ENCODE data around the gene TAAR6.

Gene TAAR6, protein sequence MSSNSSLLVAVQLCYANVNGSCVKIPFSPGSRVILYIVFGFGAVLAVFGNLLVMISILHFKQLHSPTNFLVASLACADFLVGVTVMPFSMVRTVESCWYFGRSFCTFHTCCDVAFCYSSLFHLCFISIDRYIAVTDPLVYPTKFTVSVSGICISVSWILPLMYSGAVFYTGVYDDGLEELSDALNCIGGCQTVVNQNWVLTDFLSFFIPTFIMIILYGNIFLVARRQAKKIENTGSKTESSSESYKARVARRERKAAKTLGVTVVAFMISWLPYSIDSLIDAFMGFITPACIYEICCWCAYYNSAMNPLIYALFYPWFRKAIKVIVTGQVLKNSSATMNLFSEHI

DNA sequence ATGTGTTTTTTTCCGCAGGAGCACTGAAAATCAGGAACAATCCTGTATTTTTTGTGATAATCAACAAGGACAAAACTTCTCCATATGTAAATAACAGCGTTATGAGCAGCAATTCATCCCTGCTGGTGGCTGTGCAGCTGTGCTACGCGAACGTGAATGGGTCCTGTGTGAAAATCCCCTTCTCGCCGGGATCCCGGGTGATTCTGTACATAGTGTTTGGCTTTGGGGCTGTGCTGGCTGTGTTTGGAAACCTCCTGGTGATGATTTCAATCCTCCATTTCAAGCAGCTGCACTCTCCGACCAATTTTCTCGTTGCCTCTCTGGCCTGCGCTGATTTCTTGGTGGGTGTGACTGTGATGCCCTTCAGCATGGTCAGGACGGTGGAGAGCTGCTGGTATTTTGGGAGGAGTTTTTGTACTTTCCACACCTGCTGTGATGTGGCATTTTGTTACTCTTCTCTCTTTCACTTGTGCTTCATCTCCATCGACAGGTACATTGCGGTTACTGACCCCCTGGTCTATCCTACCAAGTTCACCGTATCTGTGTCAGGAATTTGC is at the start of gene TAAR6:
TAAR6 (plus strand) TSS at position 102 of the 557 bp plus-strand sequence; CDS start at position 102, 0 bp downstream.
- TF ChIP-seq, protein P1, sequence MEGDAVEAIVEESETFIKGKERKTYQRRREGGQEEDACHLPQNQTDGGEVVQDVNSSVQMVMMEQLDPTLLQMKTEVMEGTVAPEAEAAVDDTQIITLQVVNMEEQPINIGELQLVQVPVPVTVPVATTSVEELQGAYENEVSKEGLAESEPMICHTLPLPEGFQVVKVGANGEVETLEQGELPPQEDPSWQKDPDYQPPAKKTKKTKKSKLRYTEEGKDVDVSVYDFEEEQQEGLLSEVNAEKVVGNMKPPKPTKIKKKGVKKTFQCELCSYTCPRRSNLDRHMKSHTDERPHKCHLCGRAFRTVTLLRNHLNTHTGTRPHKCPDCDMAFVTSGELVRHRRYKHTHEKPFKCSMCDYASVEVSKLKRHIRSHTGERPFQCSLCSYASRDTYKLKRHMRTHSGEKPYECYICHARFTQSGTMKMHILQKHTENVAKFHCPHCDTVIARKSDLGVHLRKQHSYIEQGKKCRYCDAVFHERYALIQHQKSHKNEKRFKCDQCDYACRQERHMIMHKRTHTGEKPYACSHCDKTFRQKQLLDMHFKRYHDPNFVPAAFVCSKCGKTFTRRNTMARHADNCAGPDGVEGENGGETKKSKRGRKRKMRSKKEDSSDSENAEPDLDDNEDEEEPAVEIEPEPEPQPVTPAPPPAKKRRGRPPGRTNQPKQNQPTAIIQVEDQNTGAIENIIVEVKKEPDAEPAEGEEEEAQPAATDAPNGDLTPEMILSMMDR (IDR thresholded peaks at IDR 0.05; ENCODE audit: insufficient read depth, low read length, poor library complexity, severe bottlenecking) = no peak
- Histone ChIP-seq H3K27me3 (replicated peaks; ENCODE audit: control insufficient read depth, insufficient read depth, low read length) (no peaks in the 10 kb centered on the region; the same call in 1 of the 2 replicates), H3K4me3 (replicated peaks; ENCODE audit: low read depth, low read length) (no peak within 1 kb of the TSS), H3K36me3 (ENCODE audit: control insufficient read depth, insufficient read depth, low read length) (no peaks in the 10 kb centered on the region)
- no peak for DNase-seq (ENCODE audit: extremely low read depth, insufficient read length)

DNA sequence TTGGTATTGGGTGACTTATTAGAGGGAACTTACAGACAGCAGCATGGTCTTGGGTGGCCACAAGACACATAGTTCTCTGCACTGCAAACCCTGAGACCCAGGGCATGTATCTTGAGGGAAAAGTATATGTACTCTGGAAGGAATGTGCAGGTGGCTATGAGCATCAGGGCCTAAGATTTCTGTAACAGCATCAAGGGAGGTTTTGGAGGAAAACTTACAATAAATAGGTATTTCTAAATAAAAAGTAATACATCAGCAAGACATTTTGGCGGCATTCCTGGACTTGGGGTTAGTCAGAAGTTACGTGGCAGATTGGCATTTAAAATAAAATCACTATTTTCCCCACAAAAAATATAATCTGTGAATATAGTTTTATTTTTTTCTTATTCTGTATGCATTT is 49.2 kb upstream of the TAAR6 start:
- TF ChIP-seq, protein P1 (IDR thresholded peaks at IDR 0.05; ENCODE audit: insufficient read depth, low read length, poor library complexity, severe bottlenecking) = no peak
- DNase-seq (ENCODE audit: extremely low read depth, insufficient read length) = no peak
- H3K27me3 ChIP-seq (replicated peaks; ENCODE audit: control insufficient read depth, insufficient read depth, low read length) = no peaks in the 10 kb centered on the region

DNA sequence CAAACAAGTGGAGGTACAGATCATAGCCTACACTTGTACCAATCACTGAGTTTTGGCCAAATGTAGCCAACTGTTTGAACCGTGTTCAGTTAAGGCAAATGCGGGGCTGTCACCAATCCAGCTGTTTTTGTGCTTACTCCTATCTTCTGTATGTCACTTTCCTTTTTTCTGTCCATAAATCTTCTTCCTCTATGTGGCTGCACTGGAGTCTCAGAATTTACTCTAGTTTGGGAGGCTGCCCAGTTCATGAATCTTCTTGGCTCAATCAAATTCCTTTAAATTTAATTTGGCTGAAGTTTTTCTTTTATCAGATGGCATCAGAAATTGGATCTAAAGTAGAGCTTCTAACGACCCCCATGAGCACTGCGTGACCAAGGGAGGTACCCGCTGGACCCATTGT is 45.5 kb upstream of the TAAR6 start:
- TF ChIP-seq, protein P1 (IDR thresholded peaks at IDR 0.05; ENCODE audit: insufficient read depth, low read length, poor library complexity, severe bottlenecking) = no peak
- Histone ChIP-seq H3K4me3 (replicated peaks; ENCODE audit: low read depth, low read length) (no peak overlapping the region), H3K27me3 (replicated peaks; ENCODE audit: control insufficient read depth, insufficient read depth, low read length) (no peaks in the 10 kb centered on the region), H3K36me3 (ENCODE audit: control insufficient read depth, insufficient read depth, low read length) (no peaks in the 10 kb centered on the region)
- DNase-seq (ENCODE audit: extremely low read depth, insufficient read length) = no peak

More for the DNA sequence above, 49.2 kb upstream of the TAAR6 start:
- Histone ChIP-seq H3K4me3 (replicated peaks; ENCODE audit: low read depth, low read length) (no peak overlapping the region), H3K36me3 (ENCODE audit: control insufficient read depth, insufficient read depth, low read length) (no peaks in the 10 kb centered on the region)

DNA sequence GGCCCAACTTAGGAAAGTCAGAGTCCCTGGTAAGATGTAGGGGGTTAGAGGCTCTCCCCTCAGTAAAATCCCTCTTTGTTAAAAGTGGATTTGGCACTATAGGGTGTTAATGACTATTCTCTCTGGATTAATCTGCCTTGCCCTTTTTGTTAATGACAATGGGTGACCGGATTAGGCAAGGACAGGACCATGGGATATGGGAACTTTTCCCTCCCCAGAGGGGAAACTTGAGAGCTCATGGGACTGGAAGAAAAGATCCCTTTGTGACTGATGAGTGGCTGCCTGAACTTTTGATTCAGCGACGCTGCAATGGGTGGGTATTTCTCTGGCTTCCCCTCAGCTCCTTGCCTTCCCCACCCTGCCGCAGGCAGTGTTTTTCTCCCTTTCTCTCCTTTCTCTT is 44.3 kb upstream of the TAAR6 start:
- Histone ChIP-seq H3K36me3 (ENCODE audit: control insufficient read depth, insufficient read depth, low read length) (no peaks in the 10 kb centered on the region), H3K4me3 (replicated peaks; ENCODE audit: low read depth, low read length) (no peak overlapping the region), H3K27me3 (replicated peaks; ENCODE audit: control insufficient read depth, insufficient read depth, low read length) (no peaks in the 10 kb centered on the region)
- TF ChIP-seq, protein P1 (IDR thresholded peaks at IDR 0.05; ENCODE audit: insufficient read depth, low read length, poor library complexity, severe bottlenecking) = no peak
- no peak for DNase-seq (ENCODE audit: extremely low read depth, insufficient read length)

DNA sequence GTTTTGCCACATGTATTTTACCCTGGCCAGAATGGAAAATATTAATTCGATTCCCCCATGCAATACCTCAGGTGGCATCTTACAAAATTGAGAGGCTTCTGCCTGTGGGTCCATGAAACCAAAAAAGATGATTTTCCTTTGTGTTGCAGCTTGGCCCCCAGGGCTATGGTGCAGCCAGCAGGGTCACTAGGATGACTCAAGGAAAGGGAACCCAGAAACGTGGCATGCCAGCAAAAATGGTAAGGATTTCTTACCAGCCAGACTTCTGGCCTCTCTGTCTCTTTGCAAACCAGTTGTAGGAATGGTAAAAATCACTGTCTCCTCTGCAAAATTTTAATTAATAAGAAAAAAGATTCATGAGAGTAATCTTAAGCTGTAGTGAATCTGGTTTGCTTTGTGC is 43.7 kb upstream of the TAAR6 start:
- no peaks in the 10 kb centered on the region for H3K36me3 ChIP-seq (ENCODE audit: control insufficient read depth, insufficient read depth, low read length)
- TF ChIP-seq, protein P1 (IDR thresholded peaks at IDR 0.05; ENCODE audit: insufficient read depth, low read length, poor library complexity, severe bottlenecking) = no peak
- no peak for DNase-seq (ENCODE audit: extremely low read depth, insufficient read length)
- H3K27me3 ChIP-seq (replicated peaks; ENCODE audit: control insufficient read depth, insufficient read depth, low read length) = no peaks in the 10 kb centered on the region
- no peak overlapping the region for H3K4me3 ChIP-seq (replicated peaks; ENCODE audit: low read depth, low read length)

All from GM06990 (cell line).